Suprapubic skin (tissue), 4 donors: ENCODE results near the gene VGLL1. TPM values are rescaled to one million over a fixed set of nuclear protein-coding genes. Genes with fewer than 3 reads are reported as not detected.

Experiments
- DNase-seq, 2 donors: peaks; one replicate each; pipeline ENCODE4 v3.0.0-alpha.2; 2019; ENCODE audit warnings: low spot score in 2 of 2
- H3K27ac ChIP-seq: fragments of 200-600 bp; sonication (generic); one replicate; pipeline ENCODE4 v1.5.1; 2019
- H3K27me3 ChIP-seq: fragments of 200-600 bp; sonication (generic); one replicate; pipeline ENCODE4 v1.5.1; 2019
- H3K36me3 ChIP-seq: fragments of 200-600 bp; sonication (generic); one replicate; pipeline ENCODE4 v1.5.1; 2019
- H3K4me1 ChIP-seq: fragments of 200-600 bp; sonication (generic); one replicate; pipeline ENCODE4 v1.5.1; 2019
- H3K4me3 ChIP-seq: fragments of 200-600 bp; sonication (generic); one replicate; pipeline ENCODE4 v1.5.1; 2019; ENCODE audit warnings: mild to moderate bottlenecking
- H3K9me3 ChIP-seq: fragments of 200-600 bp; sonication (generic); one replicate; pipeline ENCODE4 v1.5.1; 2019
- EP300 ChIP-seq: sonication (generic); formaldehyde crosslinking; IDR thresholded peaks from one replicate; pipeline ENCODE4 v1.6.1; 2017; ENCODE audit warnings: antibody characterized with exemption
- POLR2A ChIP-seq, 2 donors: fragments of 450-650 bp; IDR thresholded peaks; one replicate each; pipeline ENCODE4 v1.6.1; 2017; ENCODE audit warnings: antibody characterized with exemption in 2 of 2, mild to moderate bottlenecking in 2 of 2, moderate library complexity in 2 of 2
- POLR2AphosphoS5 ChIP-seq, 3 donors: sonication (generic); formaldehyde crosslinking; IDR thresholded peaks; one replicate each; pipeline ENCODE4 v1.6.1; 2017; ENCODE audit warnings: antibody characterized with exemption in 3 of 3
- WGBS: methylation state at CpG from one replicate; pipeline ENCODE4 v1.1.5; 2018; 5-methylcytosine and 5-hydroxymethylcytosine counted together
- total RNA-seq, 4 donors: library from RNA; depleted of rRNA; stranded (reverse); fragments of >200 nt; gene quantifications; one replicate each; pipeline ENCODE4 v1.1.0, GENCODE V29; 2016
- TF ChIP-seq, protein P1 (sequence below), 2 donors: fragments of 200-600 bp in 1 of 2; fragments of 450-650 bp in 1 of 2; sonication (generic) in 1 of 2; IDR thresholded peaks; one replicate each; pipeline ENCODE4 v1.5.1; 2016 to 2019; ENCODE audit warnings: antibody characterized with exemption in 2 of 2, mild to moderate bottlenecking in 1 of 2, moderate library complexity in 1 of 2

The VGLL1 gene
- total RNA-seq, 4 donors from 2014 or later = not detected

DNA sequence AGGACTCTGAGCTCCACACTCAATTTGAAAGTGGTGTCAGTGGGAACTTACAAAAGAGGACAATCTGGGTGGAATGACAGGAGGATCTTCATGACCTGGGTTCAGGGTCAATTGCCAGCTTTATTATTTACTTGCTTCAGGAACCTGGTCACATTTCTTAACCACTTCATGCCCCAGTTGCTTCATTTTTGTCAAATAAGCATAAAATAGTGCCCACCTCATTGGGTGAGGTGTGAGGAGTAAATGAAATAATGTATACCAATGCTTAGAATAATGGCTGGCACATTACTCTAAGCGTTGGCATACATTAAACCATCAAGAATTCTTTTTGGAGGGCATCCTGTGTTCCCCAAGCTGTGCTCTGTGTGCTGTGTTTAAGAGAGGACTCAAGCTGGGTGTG lies 19.4 kb downstream of the VGLL1 start:
- Histone ChIP-seq H3K4me1 (no peaks in the 10 kb centered on the region), H3K4me3 (no peak overlapping the region), H3K9me3 (no peaks in the 10 kb centered on the region), H3K27ac (no peak overlapping the region), H3K27me3 (no peaks in the 10 kb centered on the region), H3K36me3 (no peaks in the 10 kb centered on the region)
- TF ChIP-seq POLR2AphosphoS5 (IDR thresholded peaks at IDR 0.05) (no peak), EP300 (no peak), POLR2A (IDR thresholded peaks at IDR 0.05) (no peak)
- TF ChIP-seq, protein P1, sequence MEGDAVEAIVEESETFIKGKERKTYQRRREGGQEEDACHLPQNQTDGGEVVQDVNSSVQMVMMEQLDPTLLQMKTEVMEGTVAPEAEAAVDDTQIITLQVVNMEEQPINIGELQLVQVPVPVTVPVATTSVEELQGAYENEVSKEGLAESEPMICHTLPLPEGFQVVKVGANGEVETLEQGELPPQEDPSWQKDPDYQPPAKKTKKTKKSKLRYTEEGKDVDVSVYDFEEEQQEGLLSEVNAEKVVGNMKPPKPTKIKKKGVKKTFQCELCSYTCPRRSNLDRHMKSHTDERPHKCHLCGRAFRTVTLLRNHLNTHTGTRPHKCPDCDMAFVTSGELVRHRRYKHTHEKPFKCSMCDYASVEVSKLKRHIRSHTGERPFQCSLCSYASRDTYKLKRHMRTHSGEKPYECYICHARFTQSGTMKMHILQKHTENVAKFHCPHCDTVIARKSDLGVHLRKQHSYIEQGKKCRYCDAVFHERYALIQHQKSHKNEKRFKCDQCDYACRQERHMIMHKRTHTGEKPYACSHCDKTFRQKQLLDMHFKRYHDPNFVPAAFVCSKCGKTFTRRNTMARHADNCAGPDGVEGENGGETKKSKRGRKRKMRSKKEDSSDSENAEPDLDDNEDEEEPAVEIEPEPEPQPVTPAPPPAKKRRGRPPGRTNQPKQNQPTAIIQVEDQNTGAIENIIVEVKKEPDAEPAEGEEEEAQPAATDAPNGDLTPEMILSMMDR (IDR thresholded peaks at IDR 0.05) = no peak
- 63% methylated on average over 1 of the region's 1 CpG for WGBS
- DNase-seq = no peak

DNA sequence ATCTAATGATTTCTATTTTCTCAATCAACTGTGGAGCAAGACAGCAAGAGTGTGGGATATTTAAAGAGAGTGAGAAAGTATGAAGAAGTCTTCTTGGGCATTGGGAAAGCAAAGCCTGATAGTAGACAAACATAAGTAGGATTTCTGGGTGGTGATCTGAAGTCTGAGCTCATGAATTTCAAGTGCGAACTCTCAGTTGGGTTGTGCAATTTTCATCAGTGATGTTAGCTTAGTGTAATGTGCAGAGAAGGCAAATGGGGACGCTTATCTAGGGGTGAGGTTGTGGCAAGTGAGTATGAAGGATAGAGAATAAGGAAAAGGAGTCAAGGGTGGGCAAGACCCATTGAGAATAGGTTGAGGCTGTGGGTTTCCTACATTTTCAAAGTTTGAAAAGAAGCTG lies 23.7 kb downstream of the VGLL1 start:
- no peak for DNase-seq
- Histone ChIP-seq H3K4me3 (no peak overlapping the region), H3K4me1 (no peaks in the 10 kb centered on the region), H3K27ac (no peak overlapping the region), H3K9me3 (no peaks in the 10 kb centered on the region), H3K27me3 (no peaks in the 10 kb centered on the region), H3K36me3 (no peaks in the 10 kb centered on the region)
- WGBS = 61% methylated on average over 2 of the region's 2 CpGs
- no peak for TF ChIP-seq EP300
- TF ChIP-seq POLR2AphosphoS5 (IDR thresholded peaks at IDR 0.05) = no peak
- TF ChIP-seq POLR2A (IDR thresholded peaks at IDR 0.05) = no peak

DNA sequence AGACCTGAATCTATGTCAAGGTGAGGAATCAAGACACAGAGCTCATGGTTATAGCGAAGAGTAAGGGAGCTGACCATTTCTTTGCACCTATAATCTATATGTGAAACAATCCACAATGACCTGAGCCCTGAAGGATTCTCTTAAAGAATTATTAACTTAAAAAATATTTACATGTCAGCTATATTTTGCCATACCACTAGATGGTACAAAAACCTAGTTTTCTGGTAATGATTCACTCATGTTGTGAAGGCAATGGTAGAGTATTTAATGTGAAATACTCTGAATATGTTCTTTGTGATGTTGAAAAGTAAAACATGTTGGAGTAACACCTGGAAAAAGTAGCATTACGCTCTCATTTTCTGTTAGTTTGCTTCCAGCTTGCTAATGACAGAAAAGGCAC lies 40.0 kb downstream of the VGLL1 start:
- Histone ChIP-seq H3K4me3 (no peak overlapping the region), H3K36me3 (no peaks in the 10 kb centered on the region), H3K9me3 (no peaks in the 10 kb centered on the region), H3K27me3 (no peaks in the 10 kb centered on the region), H3K27ac (no peak overlapping the region), H3K4me1 (no peaks in the 10 kb centered on the region)
- 68% methylated on average over 2 of the region's 2 CpGs for WGBS
- DNase-seq = no peak
- TF ChIP-seq EP300 (no peak), POLR2AphosphoS5 (IDR thresholded peaks at IDR 0.05) (no peak), POLR2A (IDR thresholded peaks at IDR 0.05) (no peak)
- TF ChIP-seq, protein P1 (IDR thresholded peaks at IDR 0.05) = no peak

DNA sequence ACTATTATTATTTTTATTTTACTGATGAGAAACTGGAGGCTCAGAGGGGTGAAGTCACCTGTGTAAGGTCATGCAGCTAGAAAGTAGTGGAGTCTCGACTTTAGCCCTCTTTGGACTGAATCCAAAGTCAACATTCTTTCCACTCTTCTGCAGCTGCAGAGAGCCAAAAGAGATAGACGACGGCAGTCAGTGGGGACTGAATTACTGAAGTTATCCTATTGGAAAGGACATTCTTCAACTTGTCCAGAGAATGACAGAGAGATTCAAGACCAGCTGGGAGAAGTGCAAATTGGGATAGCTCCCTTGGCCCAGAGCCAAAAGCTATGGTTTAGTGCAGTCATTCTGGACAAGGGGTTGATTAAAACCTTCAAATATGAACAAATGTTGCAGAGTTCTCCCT lies 42.5 kb downstream of the VGLL1 start:
- Histone ChIP-seq H3K27ac (no peak overlapping the region), H3K27me3 (no peaks in the 10 kb centered on the region), H3K36me3 (no peaks in the 10 kb centered on the region), H3K9me3 (no peaks in the 10 kb centered on the region), H3K4me1 (no peaks in the 10 kb centered on the region), H3K4me3 (no peak overlapping the region)
- TF ChIP-seq EP300 = no peak
- no peak for TF ChIP-seq POLR2A (IDR thresholded peaks at IDR 0.05)
- TF ChIP-seq, protein P1 (IDR thresholded peaks at IDR 0.05) = no peak
- no peak for TF ChIP-seq POLR2AphosphoS5 (IDR thresholded peaks at IDR 0.05)
- 18% methylated on average over 3 of the region's 3 CpGs for WGBS
- DNase-seq = no peak

DNA sequence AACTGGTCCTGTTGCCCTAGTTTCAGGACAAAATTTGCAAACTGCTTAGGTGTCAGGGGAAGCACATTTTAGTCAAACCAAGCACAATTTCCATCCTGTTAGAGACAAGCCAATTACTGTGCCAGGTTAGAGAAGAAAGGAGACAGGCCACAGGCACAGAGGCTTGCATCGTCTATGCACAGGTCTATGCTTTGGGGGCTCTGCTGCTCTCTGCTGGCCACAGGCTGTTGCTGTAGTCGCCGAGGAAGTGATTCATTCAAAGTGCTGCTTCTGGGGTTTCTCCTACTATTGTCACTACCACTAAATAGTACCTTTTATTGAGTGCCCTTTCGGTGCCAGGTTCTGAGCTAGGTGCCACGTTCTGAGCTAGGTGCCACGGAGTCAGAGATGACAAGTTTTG lies 45.5 kb downstream of the VGLL1 start:
- DNase-seq = no peak
- no peak overlapping the region for H3K4me3 ChIP-seq
- H3K27ac ChIP-seq = no peak overlapping the region
- no peaks in the 10 kb centered on the region for H3K27me3 ChIP-seq
- no peaks in the 10 kb centered on the region for H3K9me3 ChIP-seq
- no peak for TF ChIP-seq EP300
- TF ChIP-seq POLR2A (IDR thresholded peaks at IDR 0.05) = no peak
- TF ChIP-seq, protein P1 (IDR thresholded peaks at IDR 0.05) = peak in 1 of 2 donors; percentile 47
- TF ChIP-seq POLR2AphosphoS5 (IDR thresholded peaks at IDR 0.05) = no peak
- no peaks in the 10 kb centered on the region for H3K4me1 ChIP-seq
- no peaks in the 10 kb centered on the region for H3K36me3 ChIP-seq
- WGBS = 2% methylated on average over 6 of the region's 6 CpGs

DNA sequence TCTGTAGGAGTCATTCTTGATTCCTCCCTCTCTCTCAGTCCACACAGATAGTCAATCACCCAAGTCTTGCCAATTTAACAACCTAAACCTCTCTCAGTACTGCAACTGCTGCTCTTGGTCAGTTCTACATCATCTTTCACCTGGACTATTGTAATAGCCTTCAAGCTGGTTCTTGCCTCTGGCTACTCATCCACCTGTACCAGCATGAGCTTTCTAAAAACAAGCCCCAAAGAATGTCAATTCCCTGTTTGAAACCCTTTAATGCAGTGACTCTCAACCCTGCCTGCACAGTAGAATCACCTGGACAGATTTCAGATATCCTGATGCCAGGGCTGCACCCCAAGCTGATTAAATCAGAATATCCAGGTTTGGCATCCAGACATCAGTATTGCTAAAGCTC lies 48.3 kb downstream of the VGLL1 start:
- H3K4me1 ChIP-seq = no peaks in the 10 kb centered on the region
- H3K27ac ChIP-seq = no peak overlapping the region
- H3K4me3 ChIP-seq = no peak overlapping the region
- H3K27me3 ChIP-seq = no peaks in the 10 kb centered on the region
- no peaks in the 10 kb centered on the region for H3K9me3 ChIP-seq
- TF ChIP-seq, protein P1 (IDR thresholded peaks at IDR 0.05) = no peak
- TF ChIP-seq POLR2A (IDR thresholded peaks at IDR 0.05) (no peak), EP300 (no peak), POLR2AphosphoS5 (IDR thresholded peaks at IDR 0.05) (no peak)
- no peaks in the 10 kb centered on the region for H3K36me3 ChIP-seq
- no peak for DNase-seq
